K562 (cell line): ENCODE data around the gene INO80E. TPM values are rescaled to one million over a fixed set of nuclear protein-coding genes. Genes with fewer than 3 reads are reported as not detected.

ENCODE experiments used
- FOXA3 ChIP-seq, 2 experiments: fragments of 450-650 bp in 1 of 2; sonication (generic) in 1 of 2; formaldehyde crosslinking; IDR thresholded peaks in 1 of 2; conservative IDR thresholded peaks in 1 of 2; 2 replicates each; pipeline versions ENCODE4 v1.4.0 to v1.8.0; 2020 to 2022; ENCODE audit warnings: mild to moderate bottlenecking in 2 of 2, missing genetic modification reagents in 1 of 2
- FOXM1 ChIP-seq, 2 experiments: fragments of 450-650 bp in 1 of 2; sonication (generic) in 1 of 2; formaldehyde crosslinking in 1 of 2; IDR thresholded peaks; 2 replicates each; pipeline versions ENCODE4 v1.6.1 to v1.9.0; 2017 to 2022; ENCODE audit warnings: low read depth in 2 of 2, mild to moderate bottlenecking in 2 of 2, missing genetic modification reagents in 1 of 2, moderate library complexity in 1 of 2
- KLF1 ChIP-seq: fragments of 450-650 bp; IDR thresholded peaks from 2 replicates; pipeline ENCODE4 v1.6.1; 2016; ENCODE audit warnings: missing genetic modification characterization, missing compliant biosample characterization
- NR3C1 ChIP-seq: sonication (generic); formaldehyde crosslinking; IDR thresholded peaks from 2 replicates; pipeline ENCODE4 v1.8.1; 2022; ENCODE audit warnings: missing genetic modification reagents
- PTTG1 ChIP-seq: fragments of 450-650 bp; IDR thresholded peaks from 2 replicates; pipeline ENCODE4 v1.6.1; 2016; ENCODE audit warnings: low read depth, mild to moderate bottlenecking, missing genetic modification characterization, missing compliant biosample characterization
- SMAD3 ChIP-seq: fragments of 450-650 bp; formaldehyde crosslinking; conservative IDR thresholded peaks from 2 replicates; pipeline ENCODE4 v1.4.0; 2020; ENCODE audit warnings: mild to moderate bottlenecking
- THAP12 ChIP-seq: fragments of 250-450 bp; sonication (Bioruptor Pico); IDR thresholded peaks from 2 replicates; pipeline ENCODE4 v1.9.0; 2021; ENCODE audit warnings: mild to moderate bottlenecking, inconsistent platforms
- ZNF407 ChIP-seq: fragments of 450-650 bp; IDR thresholded peaks from 2 replicates; pipeline ENCODE4 v1.6.1; 2016; ENCODE audit warnings: low read depth
- ZNF766 ChIP-seq: fragments of 200-800 bp; sonication (Bioruptor generic); conservative IDR thresholded peaks from 2 replicates; pipeline ENCODE4 v1.6.1; 2016; ENCODE audit warnings: missing genetic modification characterization, missing compliant biosample characterization
- ZNF780A ChIP-seq: fragments of 250-450 bp; sonication (Bioruptor Pico); IDR thresholded peaks from 2 replicates; pipeline ENCODE4 v1.5.0; 2021; ENCODE audit warnings: mild to moderate bottlenecking
- polyA plus RNA-seq, 8 experiments: library from polyadenylated mRNA; depleted of rRNA in 4 of 8; stranded (reverse) in 5 of 8; unstranded in 3 of 8; fragments of >200 nt; fragmentation: Nextera tagmentation in 2 of 8; fragmentation: Illumina TruSeq in 1 of 8; extraction: Ambion mirVana in 2 of 8; extraction: Trizol in 1 of 8; gene quantifications; 2 replicates each; pipeline versions ENCODE4 v1.2.1 to v1.2.3, GENCODE V29; 2011 to 2014; ENCODE audit warnings: inconsistent platforms in 1 of 8, missing spikeins in 1 of 8
- total RNA-seq, 7 experiments: library from RNA; depleted of rRNA in 6 of 7; stranded (reverse); fragments of >200 nt in 6 of 7; fragmentation: Illumina TruSeq in 2 of 7; extraction: Trizol in 2 of 7; gene quantifications; 2 replicates each; pipeline versions ENCODE4 v1.2.1 to v1.2.3, GENCODE V29; 2011 to 2021; ENCODE audit warnings: low replicate concordance in 1 of 7
- TF ChIP-seq, protein P1 (sequence below): sonication (generic); formaldehyde crosslinking; IDR thresholded peaks from 2 replicates; pipeline ENCODE4 v1.4.0; 2020; ENCODE audit warnings: mild to moderate bottlenecking, missing genetic modification reagents

Gene INO80E
- total and polyA plus RNA-seq, 9 of the 15 experiments (the other 6 are each of a cell fraction or from before 2014, with no cell fraction given) = 0.31 to 102 (median 49.3) TPM

- TF ChIP-seq THAP12 (CRISPR knock-in tag) = 0 out of 2 replicates have a peak, but pooled peaks have one; percentile 37
- no peak for TF ChIP-seq PTTG1 (tag)
- no peak for TF ChIP-seq ZNF407
- TF ChIP-seq ZNF766 (CRISPR knock-in tag) = peak; percentile 55
- TF ChIP-seq ZNF780A (CRISPR knock-in tag) = no peak
- TF ChIP-seq NR3C1 (CRISPR knock-in tag) = no peak
- TF ChIP-seq, protein P1, sequence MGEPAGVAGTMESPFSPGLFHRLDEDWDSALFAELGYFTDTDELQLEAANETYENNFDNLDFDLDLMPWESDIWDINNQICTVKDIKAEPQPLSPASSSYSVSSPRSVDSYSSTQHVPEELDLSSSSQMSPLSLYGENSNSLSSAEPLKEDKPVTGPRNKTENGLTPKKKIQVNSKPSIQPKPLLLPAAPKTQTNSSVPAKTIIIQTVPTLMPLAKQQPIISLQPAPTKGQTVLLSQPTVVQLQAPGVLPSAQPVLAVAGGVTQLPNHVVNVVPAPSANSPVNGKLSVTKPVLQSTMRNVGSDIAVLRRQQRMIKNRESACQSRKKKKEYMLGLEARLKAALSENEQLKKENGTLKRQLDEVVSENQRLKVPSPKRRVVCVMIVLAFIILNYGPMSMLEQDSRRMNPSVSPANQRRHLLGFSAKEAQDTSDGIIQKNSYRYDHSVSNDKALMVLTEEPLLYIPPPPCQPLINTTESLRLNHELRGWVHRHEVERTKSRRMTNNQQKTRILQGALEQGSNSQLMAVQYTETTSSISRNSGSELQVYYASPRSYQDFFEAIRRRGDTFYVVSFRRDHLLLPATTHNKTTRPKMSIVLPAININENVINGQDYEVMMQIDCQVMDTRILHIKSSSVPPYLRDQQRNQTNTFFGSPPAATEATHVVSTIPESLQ (CRISPR knock-in tag) = no peak
- TF ChIP-seq FOXA3 (CRISPR knock-in tag; conservative IDR thresholded peaks at IDR 0.05 in 1 of 2, IDR thresholded peaks at IDR 0.05 in 1 of 2) = peak in 1 of 2 experiments; percentile 66; a peak in 2 of 4 replicates
- TF ChIP-seq KLF1 (tag) = peak; percentile 61
- no peak for TF ChIP-seq FOXM1 (IDR thresholded peaks at IDR 0.05; ENCODE audit: low read depth)
- TF ChIP-seq FOXM1 (CRISPR knock-in tag; IDR thresholded peaks at IDR 0.05; ENCODE audit: low read depth) = no peak
- no peak for TF ChIP-seq SMAD3 (CRISPR knock-in tag)
Observed at GRCh38 chr16:29995911-29996765, at the start of gene INO80E (continued).
